GM21528 (cell line): ENCODE results near the gene PLCXD1.
"Not testable (repeated sequence)": the region's sequence is repeated elsewhere in the genome, so short reads cannot be mapped to it uniquely, and the experiment has no call there.

ENCODE experiments used
- ATAC-seq: cut with Tn5 transposase; IDR thresholded peaks from one replicate; pipeline ENCODE4 v1.9.1; 2021; ENCODE audit warnings: mild to moderate bottlenecking, moderate library complexity; ENCODE audit not compliant: unreplicated experiment, low FRiP score

The PLCXD1 gene

DNA sequence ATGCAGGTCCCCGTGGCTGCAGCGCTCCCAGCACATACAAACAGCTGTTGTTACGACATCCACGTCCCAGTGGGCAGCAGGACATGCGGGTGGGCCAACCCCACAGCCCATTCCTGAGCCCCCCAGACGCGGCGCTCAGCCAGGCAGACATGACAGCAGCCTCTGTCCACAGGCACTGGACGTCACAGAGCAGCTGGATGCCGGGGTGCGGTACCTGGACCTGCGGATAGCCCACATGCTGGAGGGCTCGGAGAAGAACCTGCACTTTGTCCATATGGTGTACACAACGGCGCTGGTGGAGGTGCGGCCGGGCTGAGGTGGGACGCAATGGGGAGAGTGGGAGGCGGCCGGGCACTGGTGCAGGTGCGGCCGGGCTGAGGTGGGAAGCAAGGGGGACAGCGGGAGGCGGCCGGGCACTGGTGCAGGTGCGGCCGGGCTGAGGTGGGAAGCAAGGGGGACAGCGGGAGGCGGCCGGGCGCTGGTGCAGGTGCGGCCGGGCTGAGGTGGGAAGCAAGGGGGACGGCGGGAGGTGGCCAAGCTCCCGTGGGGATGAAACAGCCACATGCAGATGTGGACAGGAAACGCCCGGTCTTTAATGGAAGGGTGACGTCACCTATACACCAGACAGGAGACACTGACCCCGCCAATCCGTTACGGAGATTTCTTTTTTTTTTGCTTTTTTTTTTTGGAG is 9.4 kb downstream of the PLCXD1 start:
- no peak for ATAC-seq

DNA sequence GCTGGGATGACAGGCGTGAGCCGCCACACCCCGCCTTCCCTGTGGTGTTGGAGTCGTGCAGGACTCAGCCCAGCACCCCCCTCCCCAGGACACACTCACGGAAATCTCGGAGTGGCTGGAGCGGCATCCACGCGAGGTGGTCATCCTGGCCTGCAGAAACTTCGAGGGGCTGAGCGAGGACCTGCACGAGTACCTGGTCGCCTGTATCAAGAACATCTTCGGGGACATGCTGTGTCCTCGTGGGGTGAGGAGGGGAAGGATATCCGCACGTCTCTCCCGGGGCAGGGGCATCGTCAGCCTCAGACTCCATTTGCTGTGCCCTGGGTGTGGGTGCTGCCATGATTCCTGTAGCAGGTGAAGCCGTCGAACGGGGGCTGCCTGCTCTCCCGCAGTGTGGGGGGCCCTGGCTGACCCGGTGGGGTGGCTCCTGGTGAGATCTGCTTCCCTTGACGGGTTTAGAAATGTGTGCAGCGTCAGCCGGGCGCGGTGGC is 10.3 kb downstream of the PLCXD1 start:
- ATAC-seq: no peak

DNA sequence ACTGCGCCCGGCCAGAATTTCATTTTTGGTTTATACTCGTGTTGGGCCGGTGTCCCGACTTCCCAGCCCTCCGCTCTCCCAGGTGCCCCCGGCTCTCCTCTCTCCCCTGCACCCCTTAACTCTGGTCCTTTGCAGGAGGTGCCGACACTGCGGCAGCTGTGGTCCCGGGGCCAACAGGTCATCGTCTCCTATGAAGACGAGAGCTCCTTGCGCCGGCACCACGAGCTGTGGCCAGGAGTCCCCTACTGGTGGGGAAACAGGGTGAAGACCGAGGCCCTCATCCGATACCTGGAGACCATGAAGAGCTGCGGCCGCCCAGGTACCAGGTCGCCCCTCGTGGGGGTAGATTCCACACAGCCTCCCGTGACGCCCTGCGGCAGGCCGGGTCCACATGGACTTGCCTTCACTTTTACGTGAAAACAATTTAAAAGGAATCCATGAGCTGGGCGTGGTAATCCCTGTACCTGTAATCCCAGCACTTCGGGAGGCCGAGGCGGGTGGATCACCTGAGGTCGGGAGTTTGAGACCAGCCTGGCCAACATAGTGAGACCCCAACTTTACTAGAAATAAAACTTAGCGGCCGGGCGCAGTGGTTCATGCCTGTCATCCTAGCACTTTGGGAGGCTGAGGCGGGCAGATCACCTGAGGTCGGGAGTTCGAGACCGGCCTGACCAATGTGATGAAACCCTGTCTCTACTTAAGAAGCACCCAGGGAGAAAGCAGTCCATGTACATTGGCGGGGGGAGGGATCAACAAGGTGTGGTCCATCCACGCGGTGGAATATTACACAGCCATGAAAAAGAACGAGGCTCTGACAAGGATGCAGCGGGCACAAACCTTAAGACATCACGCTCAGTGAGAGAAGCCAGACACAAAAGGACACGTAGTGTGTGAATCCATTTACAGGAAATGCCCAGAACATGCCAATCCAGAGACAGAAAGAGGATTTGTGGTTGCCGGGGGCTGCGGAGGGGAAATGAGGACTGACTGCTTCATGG is 12.0 kb downstream of the PLCXD1 start:
- no peak for ATAC-seq

DNA sequence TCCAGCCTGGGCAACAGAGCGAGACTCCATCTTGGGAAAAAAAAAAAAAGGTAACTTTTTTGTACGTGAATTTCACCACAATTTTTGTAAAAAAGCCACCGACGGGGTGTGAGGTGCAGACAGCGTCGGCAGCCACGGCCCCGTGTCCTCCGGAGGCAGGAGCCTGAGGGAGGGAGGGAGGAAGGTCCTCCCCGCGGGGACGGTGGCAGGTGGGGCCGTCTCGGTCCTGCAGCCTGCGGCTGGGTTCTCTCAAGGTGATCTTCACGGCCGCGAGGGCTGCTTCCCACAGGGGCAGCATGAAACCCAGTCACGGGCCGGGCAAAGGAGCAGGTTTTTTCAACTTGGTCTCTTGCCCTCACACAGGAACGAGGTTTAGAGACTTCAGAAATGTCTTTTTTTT is 14.0 kb downstream of the PLCXD1 start:
- no peak for ATAC-seq

DNA sequence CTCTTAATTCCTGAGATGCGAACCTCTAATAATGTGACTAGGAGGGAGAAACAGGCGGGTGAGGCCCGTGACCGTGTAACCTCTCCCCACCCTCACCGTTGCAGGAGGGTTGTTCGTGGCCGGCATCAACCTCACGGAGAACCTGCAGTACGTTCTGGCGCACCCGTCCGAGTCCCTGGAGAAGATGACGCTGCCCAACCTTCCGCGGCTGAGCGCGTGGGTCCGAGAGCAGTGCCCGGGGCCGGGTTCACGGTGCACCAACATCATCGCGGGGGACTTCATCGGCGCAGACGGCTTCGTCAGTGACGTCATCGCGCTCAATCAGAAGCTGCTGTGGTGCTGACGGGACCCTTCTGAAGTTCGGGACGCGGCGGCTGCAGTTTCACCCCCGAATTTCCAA is 17.8 kb downstream of the PLCXD1 start:
- ATAC-seq: no peak

DNA sequence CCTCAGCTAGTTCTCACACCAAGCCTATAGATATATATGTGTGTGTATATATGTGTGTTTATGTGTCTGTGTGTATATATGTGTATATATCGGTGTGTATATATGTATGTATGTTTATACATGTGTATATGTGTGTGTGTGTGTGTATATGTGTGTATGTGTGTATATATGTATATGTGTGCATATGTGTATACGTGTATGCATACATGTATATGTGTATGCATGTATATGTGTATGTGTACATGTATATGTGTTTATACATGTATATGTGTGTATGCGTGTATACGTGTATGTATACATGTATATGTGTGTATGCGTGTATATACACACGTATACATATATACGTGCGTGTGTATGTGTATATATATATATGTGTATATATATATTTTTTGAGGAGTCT is 19.2 kb downstream of the PLCXD1 start:
- no peak for ATAC-seq

DNA sequence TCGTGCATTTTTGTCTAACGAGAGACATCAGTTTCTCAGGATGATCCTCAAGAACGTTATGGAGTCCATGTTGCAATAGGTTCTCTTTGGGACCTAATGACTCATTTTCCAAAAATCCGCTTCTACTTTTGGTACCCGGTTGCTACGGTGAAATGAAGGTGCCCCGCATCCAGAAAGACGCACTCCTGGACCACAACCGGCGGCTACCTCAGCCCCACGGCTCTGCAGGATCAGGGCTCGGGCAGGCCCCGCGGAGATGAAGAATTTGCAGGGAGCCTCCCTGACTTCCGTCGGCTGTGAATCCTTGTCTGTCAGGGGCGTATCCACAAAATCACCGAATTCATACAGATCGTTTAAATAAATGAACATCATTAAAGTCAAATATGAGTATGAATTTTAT is 21.8 kb downstream of the PLCXD1 start:
- ATAC-seq: no peak

DNA sequence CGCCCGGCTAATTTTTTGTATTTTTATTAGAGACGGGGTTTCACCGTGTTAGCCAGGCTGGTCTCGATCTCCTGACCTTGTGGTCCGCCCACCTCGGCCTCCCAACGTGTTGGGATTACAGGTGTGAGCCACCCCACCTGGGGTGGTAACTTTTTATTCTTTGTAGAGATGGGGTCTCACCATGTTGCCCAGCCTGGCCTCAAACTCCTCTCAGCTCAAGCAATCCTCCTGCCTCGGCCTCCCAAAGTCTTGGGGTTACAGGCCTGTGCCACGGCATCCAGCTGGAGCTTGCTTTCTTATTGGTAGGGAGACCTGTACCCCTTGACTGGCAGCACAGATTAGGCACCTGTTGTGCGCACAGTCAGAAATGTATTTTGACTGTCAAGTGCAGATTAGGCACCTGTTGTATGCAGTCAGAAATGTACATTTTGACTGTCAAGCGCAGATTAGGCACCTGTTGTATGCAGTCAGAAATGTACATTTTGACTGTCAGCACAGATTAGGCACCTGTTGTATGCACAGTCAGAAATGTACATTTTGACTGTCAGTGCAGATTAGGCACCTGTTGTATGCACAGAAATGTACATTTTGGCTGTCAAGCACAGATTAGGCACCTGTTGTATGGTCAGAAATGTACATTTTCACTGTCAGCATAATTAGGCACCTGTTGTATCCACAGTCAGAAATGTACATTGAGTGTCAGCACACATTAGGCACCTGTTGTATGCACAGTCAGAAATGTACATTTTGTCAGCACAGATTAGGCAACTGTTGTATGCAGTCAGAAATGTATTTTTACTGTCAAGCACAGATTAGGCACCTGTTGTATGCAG is 24.8 kb downstream of the PLCXD1 start:
- ATAC-seq: not testable (repeated sequence)

DNA sequence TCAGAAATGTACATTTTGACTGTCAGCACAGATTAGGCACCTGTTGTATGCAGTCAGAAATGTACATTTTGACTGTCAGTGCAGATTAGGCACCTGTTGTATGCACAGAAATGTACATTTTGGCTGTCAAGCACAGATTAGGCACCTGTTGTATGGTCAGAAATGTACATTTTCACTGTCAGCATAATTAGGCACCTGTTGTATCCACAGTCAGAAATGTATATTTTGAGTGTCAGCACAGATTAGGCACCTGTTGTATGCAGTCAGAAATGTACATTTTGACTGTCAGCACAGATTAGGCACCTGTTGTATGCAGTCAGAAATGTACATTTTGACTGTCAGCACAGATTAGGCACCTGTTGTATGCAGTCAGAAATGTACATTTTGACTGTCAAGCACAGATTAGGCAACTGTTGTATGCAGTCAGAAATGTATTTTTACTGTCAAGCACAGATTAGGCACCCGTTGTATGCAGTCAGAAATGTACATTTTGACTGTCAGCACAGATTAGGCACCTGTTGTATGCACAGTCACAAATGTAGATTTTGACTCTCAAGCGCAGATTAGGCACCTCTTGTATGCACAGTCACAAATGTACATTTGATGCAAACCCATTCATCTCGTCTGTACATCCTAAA is 25.6 kb downstream of the PLCXD1 start:
- ATAC-seq: not testable (repeated sequence)

DNA sequence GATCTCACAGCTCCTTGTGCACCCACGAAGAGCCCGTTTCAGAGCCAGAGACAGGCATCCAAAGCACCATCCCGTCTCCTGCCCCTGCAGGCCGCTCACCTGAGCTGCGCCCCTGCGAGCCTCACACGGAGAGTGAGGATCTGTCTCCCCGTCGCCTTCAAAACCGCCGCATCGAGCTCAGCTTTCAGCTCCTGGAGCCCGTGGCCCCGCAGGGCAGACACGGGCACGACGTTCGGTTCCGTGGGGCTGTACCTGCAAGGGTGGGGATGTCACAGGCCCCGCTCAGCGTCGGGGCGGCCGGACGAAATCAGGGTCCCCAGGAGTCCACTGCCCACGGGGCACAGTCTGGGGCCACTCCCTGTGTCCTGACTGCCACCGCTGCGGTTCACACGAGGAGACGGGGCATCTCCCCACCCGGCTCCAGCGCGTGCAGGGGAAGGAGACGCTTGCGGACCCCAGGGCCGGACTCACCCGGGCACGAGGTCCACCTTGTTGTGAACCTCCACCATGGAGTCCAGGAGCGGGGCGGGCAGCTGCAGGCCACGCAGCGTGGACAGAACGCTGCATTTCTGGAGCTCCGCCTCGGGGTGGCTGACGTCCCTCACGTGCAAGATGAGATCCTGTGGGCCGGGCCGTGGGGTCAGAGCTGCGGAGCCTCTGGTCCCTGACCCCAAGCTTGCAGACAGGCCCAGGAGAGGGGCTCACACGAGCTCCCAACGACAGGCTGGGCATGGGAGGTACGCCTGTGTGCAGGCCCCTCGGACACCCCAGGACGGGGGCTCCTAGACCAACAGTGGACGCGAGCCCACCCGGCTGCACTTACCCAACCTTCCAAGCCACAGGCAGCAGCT is 26.3 kb downstream of the PLCXD1 start:
- ATAC-seq: no peak

DNA sequence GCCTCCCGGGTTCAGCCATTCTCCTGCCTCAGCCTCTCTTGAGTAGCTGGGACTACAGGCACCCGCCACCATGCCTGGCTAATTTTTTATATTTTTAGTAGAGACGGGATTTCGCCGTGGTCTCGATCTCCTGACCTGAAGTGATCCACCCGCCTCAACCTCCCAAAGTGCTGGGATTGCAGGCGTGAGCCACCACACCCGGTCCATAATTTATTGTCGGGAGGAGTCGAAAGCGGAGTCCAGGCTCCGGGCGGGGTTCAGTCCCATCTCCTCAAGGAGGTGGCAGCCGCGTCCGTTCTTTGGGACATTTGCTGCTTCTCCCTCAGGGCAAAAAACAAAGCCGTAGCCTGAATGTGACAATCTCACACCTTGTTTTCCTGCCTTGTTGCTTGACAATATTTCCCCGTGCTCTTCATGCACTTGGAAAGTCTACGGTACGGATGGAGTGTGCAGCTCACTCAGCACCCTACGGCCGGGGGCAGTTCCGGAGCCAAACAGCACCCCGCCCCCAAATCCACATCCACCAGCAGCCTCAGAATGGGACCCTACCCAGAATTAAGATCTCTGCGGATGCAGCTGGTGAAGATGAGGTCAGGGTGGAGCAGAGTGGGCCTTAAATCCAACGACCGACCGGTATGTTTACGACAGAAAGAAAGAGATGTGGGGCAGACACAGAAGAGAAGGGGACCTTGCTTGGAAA is 27.8 kb downstream of the PLCXD1 start:
- ATAC-seq: no peak

DNA sequence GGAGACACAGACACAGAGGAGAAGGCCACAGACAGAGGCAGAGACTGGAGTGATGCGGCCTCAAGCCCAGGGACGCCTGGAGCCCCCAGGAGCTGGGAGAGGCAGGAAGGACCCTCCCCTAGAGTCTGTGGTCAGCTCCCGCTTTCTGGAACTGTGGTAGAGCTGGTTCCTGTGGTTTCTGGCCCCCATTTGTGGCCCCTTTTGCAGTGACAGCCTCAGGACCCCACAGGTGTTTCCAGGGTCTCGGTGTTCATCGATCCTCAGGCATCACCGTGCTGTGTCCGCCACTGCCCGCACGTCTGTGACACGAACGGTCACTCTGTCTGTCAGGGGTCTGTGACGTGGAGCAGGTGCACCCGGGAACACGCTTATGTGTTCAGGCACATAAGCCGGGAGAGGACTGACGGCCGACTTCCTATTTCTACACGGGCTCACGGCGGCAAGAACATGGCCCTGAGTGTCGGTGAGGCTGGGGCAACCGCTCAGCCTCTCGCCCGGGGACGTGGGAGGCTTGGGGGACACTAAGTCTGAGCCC is 29.5 kb downstream of the PLCXD1 start:
- no peak for ATAC-seq

DNA sequence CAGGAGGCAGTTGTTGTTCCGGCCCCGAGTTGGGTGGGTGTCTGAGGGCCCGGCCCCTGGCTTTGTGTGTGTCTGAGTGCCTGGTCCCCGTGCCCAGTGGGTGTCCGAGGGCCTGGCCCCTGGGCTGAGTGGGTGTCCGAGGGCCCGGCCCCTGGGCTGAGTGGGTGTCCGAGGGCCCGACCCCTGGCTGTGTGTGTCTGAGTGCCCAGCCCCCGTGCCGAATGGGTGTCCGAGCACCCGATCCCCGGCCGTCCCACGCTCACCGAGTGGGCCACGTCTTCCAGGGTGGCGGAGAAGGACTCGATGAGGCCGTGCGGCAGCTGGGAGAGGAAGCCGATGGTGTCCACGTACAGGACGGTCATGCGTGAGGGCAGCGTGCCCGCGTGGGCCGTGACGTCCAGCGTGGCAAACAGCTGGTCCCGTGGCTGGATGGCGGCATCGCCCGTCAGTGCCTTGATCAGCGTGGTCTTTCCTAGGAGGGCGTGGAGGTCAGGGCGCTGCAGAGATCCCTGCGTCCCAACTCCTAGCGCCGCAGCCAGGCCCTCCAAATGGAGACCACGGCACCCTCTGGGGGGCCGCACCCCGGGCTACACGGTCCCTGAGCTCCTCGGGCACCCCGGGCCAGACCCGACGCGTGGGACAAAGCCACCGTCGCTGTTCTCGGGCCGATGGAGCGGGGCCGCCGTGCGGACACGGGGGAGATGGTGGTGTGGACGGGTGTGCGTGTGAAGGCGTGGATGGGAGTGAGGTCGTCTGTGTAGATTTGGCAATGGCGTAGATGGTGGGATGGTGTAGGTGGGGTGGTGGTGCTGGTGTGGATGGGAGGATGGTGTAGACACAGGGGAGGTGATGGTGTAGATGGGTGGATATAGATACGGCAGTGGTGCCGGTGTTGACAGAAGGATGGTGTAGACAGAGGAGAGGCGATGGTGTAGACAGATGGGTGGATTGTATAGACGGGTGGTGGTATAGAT is 30.3 kb downstream of the PLCXD1 start:
- no peak for ATAC-seq

DNA sequence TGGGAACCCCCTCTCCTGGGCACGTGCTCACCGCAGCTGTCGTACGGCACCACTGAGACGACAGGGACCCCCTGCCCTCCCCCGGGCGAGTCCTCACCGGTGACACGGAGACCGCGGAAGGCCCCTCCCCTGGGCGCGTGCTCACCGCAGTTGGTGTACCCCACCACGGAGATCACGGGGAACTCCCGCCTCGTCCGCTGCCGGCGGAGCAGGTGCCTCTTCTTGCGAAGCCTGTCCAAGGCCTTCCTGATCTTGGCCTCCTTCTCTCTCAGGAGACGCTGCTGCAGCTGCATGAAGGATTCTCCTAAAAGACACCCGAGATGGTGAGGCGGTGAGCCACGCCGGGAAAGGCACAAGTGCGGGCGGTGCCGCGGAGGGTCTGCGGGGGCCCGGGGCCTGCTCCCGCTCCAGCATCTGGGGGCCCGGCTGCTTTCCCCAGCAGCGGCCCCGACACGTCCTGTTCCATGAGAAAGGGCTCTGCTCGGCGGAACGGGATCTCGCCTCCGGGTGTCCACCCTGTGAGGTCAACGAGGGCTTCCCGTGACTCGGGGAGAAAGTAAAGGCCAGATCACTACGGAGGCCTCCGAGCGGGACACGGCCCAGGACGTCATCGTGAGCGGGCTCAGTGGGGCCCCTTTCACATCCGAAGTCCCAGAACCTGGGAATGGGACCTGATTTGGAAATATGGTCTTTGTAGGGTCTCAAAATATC is 31.6 kb downstream of the PLCXD1 start:
- ATAC-seq: no peak

DNA sequence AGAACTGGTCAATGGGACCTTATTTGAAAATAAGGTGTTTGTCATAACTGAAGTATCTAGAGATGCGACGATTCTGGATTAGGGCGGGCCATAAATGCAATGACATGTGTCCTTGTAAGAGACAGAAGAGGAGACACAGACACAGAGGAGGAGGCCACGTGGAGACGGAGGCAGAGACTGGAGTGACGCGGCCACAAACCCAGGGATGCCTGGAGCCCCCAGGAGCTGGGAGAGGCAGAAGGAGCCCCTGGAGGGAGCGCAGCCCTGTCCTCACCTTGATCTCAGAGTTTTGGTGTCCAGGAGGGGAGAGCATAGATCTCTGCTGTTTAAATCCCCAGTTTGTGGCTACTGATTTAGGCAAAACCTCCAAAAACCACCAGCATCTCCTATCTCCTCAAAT is 32.4 kb downstream of the PLCXD1 start:
- no peak for ATAC-seq

DNA sequence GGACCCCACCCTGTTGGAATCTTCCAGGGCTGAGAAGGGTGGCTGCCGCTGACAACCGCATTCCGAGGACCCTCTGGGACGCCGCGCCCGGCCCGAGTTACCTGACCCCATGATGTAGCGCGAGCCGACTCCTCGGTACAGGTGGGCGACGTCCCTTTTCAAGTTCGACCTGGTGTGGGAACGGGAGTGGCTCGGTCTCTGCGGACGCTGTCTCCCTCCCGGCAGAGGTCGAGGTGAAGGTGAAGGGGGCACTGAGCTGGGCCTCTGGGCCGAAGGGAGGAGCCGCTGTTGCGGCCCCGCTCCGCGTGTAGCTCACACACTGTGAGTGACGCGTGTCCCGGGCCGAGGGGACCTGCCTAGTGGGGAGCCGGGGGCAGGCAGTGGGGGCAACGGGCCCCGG is 32.9 kb downstream of the PLCXD1 start:
- ATAC-seq: no peak
